Stimulated activated CD4-positive, alpha-beta T cell treated with anti-CD3 and anti-CD28 coated beads, Interleukin-12 subunit alpha, Interleukin-12 subunit beta, amount 100 ng/mL, for 24 hours (primary cell): Measurements from ENCODE around the gene SLC18B1.

ENCODE experiments used
- DNase-seq, 2 experiments: peaks; one replicate each; pipeline ENCODE4 v3.0.0-alpha.2; 2020; ENCODE audit warnings: low read depth in 2 of 2

SLC18B1 gene

DNA sequence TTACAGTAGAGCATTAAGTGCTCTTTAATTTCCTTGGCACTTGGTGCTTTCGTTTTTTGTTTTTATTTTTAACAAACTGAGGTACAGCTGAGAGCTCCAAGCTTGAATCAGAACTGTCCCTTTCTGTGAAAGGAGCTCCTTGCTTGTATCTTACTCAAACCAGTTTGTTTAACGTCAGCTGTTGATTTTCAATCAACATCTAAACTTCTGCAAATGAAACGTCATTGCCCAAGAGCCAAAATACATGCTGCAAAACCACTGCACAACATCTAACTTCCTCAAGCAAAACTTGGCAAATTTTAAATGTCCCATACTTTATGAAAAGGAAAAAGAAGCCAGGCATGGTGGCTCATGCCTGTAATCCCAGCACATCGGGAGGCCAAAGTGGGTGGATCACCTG is 55.9 kb downstream of the SLC18B1 start:
- no peak for DNase-seq

GRCh38 chr6:132741281-132741680 is 57.2 kb downstream of the SLC18B1 start:
- DNase-seq, result no peak

DNA sequence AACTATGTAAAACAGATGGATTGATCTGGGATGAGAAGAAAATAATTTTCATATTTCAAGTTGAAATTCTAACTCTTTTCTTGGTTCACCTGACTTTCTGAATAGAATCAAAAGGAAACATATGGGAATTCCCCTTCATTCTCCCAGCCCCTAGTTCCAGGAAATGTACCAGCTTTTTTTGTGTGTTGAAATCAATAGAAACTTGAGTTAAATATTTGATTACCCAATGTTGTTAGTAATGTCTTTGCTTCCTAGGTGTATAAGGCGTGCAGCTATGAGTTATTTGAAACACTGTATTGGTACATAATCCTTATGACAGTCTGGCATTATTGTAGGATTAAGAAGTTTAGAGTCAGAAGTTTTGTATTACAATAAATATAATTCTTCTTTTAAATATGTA is 62.2 kb downstream of the SLC18B1 start:
- no peak for DNase-seq

DNA sequence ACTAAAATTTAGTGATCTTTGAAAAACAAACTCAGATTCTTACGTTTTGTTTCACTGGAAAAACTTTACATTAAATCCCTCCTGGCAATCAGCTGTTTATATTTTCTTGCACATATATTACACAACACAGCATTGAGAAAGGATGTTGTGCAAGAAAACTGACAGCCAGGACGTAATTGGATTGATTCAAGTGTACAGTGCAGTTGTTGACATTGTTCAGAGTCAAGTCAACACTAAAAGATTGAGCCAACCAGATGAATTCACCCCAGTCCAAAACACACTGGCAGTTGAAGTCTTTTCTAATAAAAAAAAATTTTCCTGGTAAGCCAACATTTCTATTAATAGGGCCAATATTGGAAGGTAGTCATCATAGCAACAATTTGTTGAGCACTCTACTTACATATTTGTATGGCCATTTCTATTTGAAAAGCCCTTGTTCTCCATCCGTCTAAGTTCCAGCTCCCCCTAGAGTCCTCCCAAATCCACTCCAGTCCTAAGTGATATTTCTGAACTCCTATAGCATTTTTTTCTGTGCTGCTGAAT is 63.7 kb downstream of the SLC18B1 start:
- no peak for DNase-seq

GRCh38 chr6:132733814-132734213 is 64.6 kb downstream of the SLC18B1 start:
- no peak for DNase-seq

DNA sequence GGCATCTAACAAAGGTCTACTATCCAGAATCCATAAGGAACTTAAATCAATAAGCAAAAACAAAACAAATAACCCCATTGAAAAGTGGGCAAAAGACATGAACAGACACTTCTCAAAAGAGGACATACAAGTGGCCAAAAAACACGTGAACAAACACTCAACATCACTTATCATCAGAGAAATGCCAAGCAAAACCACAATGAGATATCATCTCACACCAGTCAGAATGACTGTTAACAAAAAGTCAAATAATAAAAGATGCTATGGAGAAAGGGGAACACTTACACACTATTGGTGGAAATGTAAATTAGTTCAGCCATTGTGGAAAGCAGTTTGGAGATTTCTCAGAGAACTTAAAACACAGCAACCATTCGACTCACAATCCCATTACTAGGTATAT is 65.2 kb downstream of the SLC18B1 start:
- no peak for DNase-seq

DNA sequence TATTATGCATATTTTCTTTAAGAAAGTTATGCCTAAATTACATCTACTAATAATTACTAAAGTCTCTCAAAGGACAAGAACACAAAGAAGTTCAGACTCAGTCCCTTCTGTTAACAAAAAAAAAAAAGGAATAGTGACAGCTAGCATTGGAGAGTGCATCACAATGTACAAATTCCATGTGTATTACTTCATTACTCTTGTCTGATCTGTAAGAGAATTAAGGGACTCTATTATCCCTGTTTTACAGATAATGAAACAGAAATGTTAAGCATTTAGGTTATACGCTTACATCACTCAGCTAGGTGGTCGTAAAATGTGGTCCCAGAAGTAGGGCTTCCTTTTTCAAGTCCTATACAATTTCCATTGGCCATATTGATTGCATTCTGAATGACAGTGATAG is 67.4 kb downstream of the SLC18B1 start:
- DNase-seq, result no peak

- DNase-seq, result no peak
These were observed 67.9 kb downstream of the SLC18B1 start for GRCh38 chr6:132730560-132730959.

DNA sequence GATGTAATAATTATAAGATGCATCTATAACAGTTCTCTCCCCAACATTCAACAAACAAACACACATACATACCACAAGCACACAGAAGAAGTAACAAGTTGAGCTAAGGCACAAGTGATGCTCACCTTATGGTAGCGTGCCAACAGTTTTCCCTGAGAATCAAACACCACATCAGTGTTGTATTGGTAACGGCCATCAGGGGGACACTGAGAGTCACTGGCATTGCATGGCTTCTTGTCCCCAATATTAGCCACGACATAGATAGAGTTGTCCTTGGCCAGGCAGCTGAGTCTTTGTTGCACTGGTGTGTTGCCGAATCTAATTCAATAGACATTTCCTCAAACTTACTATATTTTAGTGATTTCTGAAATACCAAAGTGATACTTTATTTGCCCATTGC is 69.8 kb downstream of the SLC18B1 start:
- no peak for DNase-seq

- DNase-seq, result no peak
These were observed 71.8 kb downstream of the SLC18B1 start for GRCh38 chr6:132726608-132726975.

GRCh38 chr6:132725947-132726607 is 72.4 kb downstream of the SLC18B1 start:
- DNase-seq, result no peak

GRCh38 chr6:132725471-132725870 is 73.0 kb downstream of the SLC18B1 start:
- no peak for DNase-seq

GRCh38 chr6:132719736-132720448 is 78.5 kb downstream of the SLC18B1 start:
- no peak for DNase-seq
